Astrocyte (in vitro differentiated cells and primary cell): Measurements from ENCODE around the gene GALNT6.

ENCODE experiments used
- EZH2 ChIP-seq: IDR thresholded peaks from 2 replicates; pipeline ENCODE4 v1.6.1; 2012; ENCODE audit warnings: mild to moderate bottlenecking, low read length, inconsistent platforms; ENCODE audit not compliant: insufficient read depth
- TF ChIP-seq, protein P1 (sequence below): IDR thresholded peaks from 2 replicates; pipeline ENCODE4 v1.5.1; 2011; ENCODE audit warnings: low read depth, mild to moderate bottlenecking, inconsistent platforms, low read length, moderate library complexity; ENCODE audit not compliant: insufficient read depth

GRCh38 chr12:51389302-51389999 is 1.8 kb downstream of the GALNT6 start:
- TF ChIP-seq, protein P1, sequence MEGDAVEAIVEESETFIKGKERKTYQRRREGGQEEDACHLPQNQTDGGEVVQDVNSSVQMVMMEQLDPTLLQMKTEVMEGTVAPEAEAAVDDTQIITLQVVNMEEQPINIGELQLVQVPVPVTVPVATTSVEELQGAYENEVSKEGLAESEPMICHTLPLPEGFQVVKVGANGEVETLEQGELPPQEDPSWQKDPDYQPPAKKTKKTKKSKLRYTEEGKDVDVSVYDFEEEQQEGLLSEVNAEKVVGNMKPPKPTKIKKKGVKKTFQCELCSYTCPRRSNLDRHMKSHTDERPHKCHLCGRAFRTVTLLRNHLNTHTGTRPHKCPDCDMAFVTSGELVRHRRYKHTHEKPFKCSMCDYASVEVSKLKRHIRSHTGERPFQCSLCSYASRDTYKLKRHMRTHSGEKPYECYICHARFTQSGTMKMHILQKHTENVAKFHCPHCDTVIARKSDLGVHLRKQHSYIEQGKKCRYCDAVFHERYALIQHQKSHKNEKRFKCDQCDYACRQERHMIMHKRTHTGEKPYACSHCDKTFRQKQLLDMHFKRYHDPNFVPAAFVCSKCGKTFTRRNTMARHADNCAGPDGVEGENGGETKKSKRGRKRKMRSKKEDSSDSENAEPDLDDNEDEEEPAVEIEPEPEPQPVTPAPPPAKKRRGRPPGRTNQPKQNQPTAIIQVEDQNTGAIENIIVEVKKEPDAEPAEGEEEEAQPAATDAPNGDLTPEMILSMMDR, result no peak
- no peak for TF ChIP-seq EZH2
